Measurements from ENCODE around the gene MEGF11.

The MEGF11 gene

DNA sequence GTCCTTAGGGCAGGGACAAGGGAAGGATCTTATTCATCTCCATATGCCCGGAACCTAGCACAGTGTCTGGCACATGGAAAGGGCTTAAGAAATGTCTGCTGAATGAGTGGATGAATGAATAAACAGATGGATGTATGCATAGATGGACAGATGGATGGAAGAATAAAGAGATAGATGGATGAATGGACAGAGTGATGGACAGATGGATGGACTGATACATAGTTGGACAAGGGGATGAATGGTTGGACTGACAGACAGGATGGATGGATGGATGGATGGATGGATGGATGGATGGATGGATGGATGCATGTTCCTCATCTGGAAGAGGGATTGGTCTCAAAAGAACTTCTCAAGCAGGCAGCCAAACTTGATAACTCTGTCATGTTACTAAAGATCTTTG lies 177.6 kb downstream of the MEGF11 start:
- Histone ChIP-seq H3K27ac (ENCODE audit: extremely low read depth, low read depth, low read length) (no peak overlapping the region), H3K9me3 (ENCODE audit: control insufficient read depth, insufficient read depth, low read depth, low read length) (no peaks in the 10 kb centered on the region), H3K4me3 (ENCODE audit: low read depth, low read length) (no peak overlapping the region), H3K4me1 (ENCODE audit: control insufficient read depth, insufficient read depth, low read length) (no peaks in the 10 kb centered on the region), H3K36me3 (ENCODE audit: control insufficient read depth in 2 of 2, insufficient read depth in 1 of 2, low read length in 2 of 2) (no peaks in the 10 kb centered on the region)
- POLR2A ChIA-PET, result no interaction called here
- CTCF ChIA-PET, result interaction anchor here (0.6 to 1.0 kb wide), 2 partner anchors 29 to 116 kb away, joined by 3 read pairs; no protein-coding TSS in a partner anchor
- peak; percentile 94 for TF ChIP-seq ZNF366 (tag by site-specific recombination; conservative IDR thresholded peaks at IDR 0.05)
- TF ChIP-seq ZNF561 (tag by site-specific recombination; IDR thresholded peaks at IDR 0.05; ENCODE audit: borderline replicate concordance), result no peak

GRCh38 chr15:66072616-66073361 lies 180.8 kb downstream of the MEGF11 start:
- ChIA-PET POLR2A (no interaction called here), CTCF (interaction anchor here (0.8 to 1.1 kb wide), 2 partner anchors 10 to 12 kb away, joined by 3 read pairs; no protein-coding TSS in a partner anchor)
- no peaks in the 10 kb centered on the region for H3K4me1 ChIP-seq (ENCODE audit: control insufficient read depth, insufficient read depth, low read length)
- no peaks in the 10 kb centered on the region for H3K9me3 ChIP-seq (ENCODE audit: control insufficient read depth, insufficient read depth, low read depth, low read length)
- no peaks in the 10 kb centered on the region for H3K36me3 ChIP-seq (ENCODE audit: control insufficient read depth in 2 of 2, insufficient read depth in 1 of 2, low read length in 2 of 2)
- H3K27ac ChIP-seq (ENCODE audit: extremely low read depth, low read depth, low read length), result no peak overlapping the region
- no peak for TF ChIP-seq ZNF274 (IDR thresholded peaks at IDR 0.05; ENCODE audit: low read length)
- no peak for TF ChIP-seq ZNF274 (tag by site-specific recombination; IDR thresholded peaks at IDR 0.05; ENCODE audit: borderline replicate concordance)
- TF ChIP-seq, protein P1, sequence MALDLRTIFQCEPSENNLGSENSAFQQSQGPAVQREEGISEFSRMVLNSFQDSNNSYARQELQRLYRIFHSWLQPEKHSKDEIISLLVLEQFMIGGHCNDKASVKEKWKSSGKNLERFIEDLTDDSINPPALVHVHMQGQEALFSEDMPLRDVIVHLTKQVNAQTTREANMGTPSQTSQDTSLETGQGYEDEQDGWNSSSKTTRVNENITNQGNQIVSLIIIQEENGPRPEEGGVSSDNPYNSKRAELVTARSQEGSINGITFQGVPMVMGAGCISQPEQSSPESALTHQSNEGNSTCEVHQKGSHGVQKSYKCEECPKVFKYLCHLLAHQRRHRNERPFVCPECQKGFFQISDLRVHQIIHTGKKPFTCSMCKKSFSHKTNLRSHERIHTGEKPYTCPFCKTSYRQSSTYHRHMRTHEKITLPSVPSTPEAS (tag by site-specific recombination; IDR thresholded peaks at IDR 0.05), result no peak
- no peak for TF ChIP-seq ZNF133 (tag by site-specific recombination; IDR thresholded peaks at IDR 0.05)
- no peak for TF ChIP-seq MYNN (tag by site-specific recombination; IDR thresholded peaks at IDR 0.05; ENCODE audit: borderline replicate concordance)
- TF ChIP-seq ZSCAN23 (tag by site-specific recombination; IDR thresholded peaks at IDR 0.05), result no peak
- no peak for TF ChIP-seq ZNF555 (tag by site-specific recombination; conservative IDR thresholded peaks at IDR 0.05)
- TF ChIP-seq ZNF514 (tag by site-specific recombination; IDR thresholded peaks at IDR 0.05), result no peak
- TF ChIP-seq AEBP2 (tag by site-specific recombination; IDR thresholded peaks at IDR 0.05; ENCODE audit: borderline replicate concordance), result no peak
- TF ChIP-seq IKZF3 (tag by site-specific recombination; IDR thresholded peaks at IDR 0.05), result no peak
- no peak overlapping the region for H3K4me3 ChIP-seq (ENCODE audit: low read depth, low read length)

GRCh38 chr15:66071921-66072295 lies 181.6 kb downstream of the MEGF11 start:
- Histone ChIP-seq H3K4me1 (ENCODE audit: control insufficient read depth, insufficient read depth, low read length) (no peaks in the 10 kb centered on the region), H3K36me3 (ENCODE audit: control insufficient read depth in 2 of 2, insufficient read depth in 1 of 2, low read length in 2 of 2) (no peaks in the 10 kb centered on the region), H3K27ac (ENCODE audit: extremely low read depth, low read depth, low read length) (no peak overlapping the region), H3K4me3 (ENCODE audit: low read depth, low read length) (no peak overlapping the region), H3K9me3 (ENCODE audit: control insufficient read depth, insufficient read depth, low read depth, low read length) (no peaks in the 10 kb centered on the region)
- CTCF ChIA-PET, result interaction anchor here (0.7 to 0.9 kb wide), 2 partner anchors 9 to 158 kb away, joined by 3 read pairs; no protein-coding TSS in a partner anchor
- POLR2A ChIA-PET, result no interaction called here
- no peak for TF ChIP-seq ZNF10 (tag by site-specific recombination; IDR thresholded peaks at IDR 0.05)
- no peak for TF ChIP-seq KLF16 (tag by site-specific recombination; IDR thresholded peaks at IDR 0.05)
- no peak for TF ChIP-seq ZNF248 (tag by site-specific recombination; IDR thresholded peaks at IDR 0.05)
